Sigmoid colon (tissue), 7 donors: ENCODE data around the gene FAM3D. TPM values are rescaled to one million over a fixed set of nuclear protein-coding genes. Genes with fewer than 3 reads are reported as not detected.

Experiments
- DNase-seq: peaks from one replicate; pipeline ENCODE4 v3.0.0-alpha.2; 2019
- H3K27ac ChIP-seq, 4 donors: fragments of 200-600 bp; sonication (generic); one replicate each; pipeline ENCODE4 v1.5.1; 2016 to 2019; ENCODE audit warnings: mild to moderate bottlenecking in 1 of 4
- H3K27me3 ChIP-seq, 3 donors: fragments of 200-600 bp; sonication (generic); one replicate each; pipeline ENCODE4 v1.5.1; 2019; ENCODE audit warnings: mild to moderate bottlenecking in 1 of 3
- H3K36me3 ChIP-seq, 4 donors: fragments of 200-600 bp; sonication (generic); one replicate each; pipeline ENCODE4 v1.5.1; 2016 to 2019
- H3K4me1 ChIP-seq, 4 donors: fragments of 200-600 bp; sonication (generic); one replicate each; pipeline ENCODE4 v1.5.1; 2017 to 2019
- H3K4me3 ChIP-seq, 4 donors: fragments of 200-600 bp; sonication (generic); one replicate each; pipeline ENCODE4 v1.5.1; 2017 to 2019; ENCODE audit warnings: mild to moderate bottlenecking in 2 of 4, moderate library complexity in 1 of 4
- H3K9me3 ChIP-seq, 4 donors: fragments of 200-600 bp in 3 of 4; sonication (generic) in 3 of 4; one replicate each; pipeline versions ENCODE4 v1.5.1 to v1.6.1; 2013 to 2019
- EP300 ChIP-seq, 4 donors: sonication (generic); formaldehyde crosslinking; IDR thresholded peaks; one replicate each; pipeline ENCODE4 v1.6.1; 2017; ENCODE audit warnings: antibody characterized with exemption in 4 of 4
- POLR2A ChIP-seq, 2 donors: fragments of 450-650 bp; IDR thresholded peaks; one replicate each; pipeline ENCODE4 v1.6.1; 2016; ENCODE audit warnings: antibody characterized with exemption in 2 of 2, mild to moderate bottlenecking in 2 of 2, moderate library complexity in 2 of 2
- POLR2AphosphoS5 ChIP-seq, 4 donors: sonication (generic); formaldehyde crosslinking; IDR thresholded peaks; one replicate each; pipeline ENCODE4 v1.6.1; 2017; ENCODE audit warnings: antibody characterized with exemption in 4 of 4
- WGBS, 2 donors: extraction: QIAGEN DNeasy Blood & Tissue Kit; methylation state at CpG; one replicate each; pipeline ENCODE4 v1.1.7; 2013; 5-methylcytosine and 5-hydroxymethylcytosine counted together
- intact Hi-C: fragments of 100-400 bp; cut with DNase I; formaldehyde crosslinking; loops from one replicate; pipeline ENCODE4 v1.15.1; 2023
- polyA plus RNA-seq, 3 donors: library from polyadenylated mRNA; stranded (reverse); fragments of 200-250 nt; gene quantifications; one replicate each; pipeline ENCODE4 v1.2.3, GENCODE V29; 2013
- total RNA-seq, 4 donors: library from RNA; depleted of rRNA; stranded (reverse); fragments of >200 nt; gene quantifications; one replicate each; pipeline ENCODE4 v1.1.0, GENCODE V29; 2016
- TF ChIP-seq, protein P1 (sequence below), 4 experiments: fragments of 450-650 bp in 3 of 4; fragments of 200-600 bp in 1 of 4; IDR thresholded peaks; one replicate each; pipeline ENCODE4 v1.5.1; 2016 to 2019; ENCODE audit warnings: antibody characterized with exemption in 4 of 4, mild to moderate bottlenecking in 3 of 4, moderate library complexity in 2 of 4
- donor health status: healthy with polysubstance abuse.
- donor health status: Bipolar disorder and iron deficiency.
- donor health status: healthy.

FAM3D gene
- total and polyA plus RNA-seq, 7 donors, result 0.36 to 477 (median 215) TPM; not detected in 2

- no peak for DNase-seq
- Histone ChIP-seq H3K27me3 (no peaks in the 10 kb centered on the region), H3K4me1 (no peaks in the 10 kb centered on the region), H3K27ac (no peak overlapping the region), H3K4me3 (no peak overlapping the region), H3K36me3 (no peaks in the 10 kb centered on the region), H3K9me3 (peaks cover 0 to 6% (median 0%) of the 10 kb centered on the region in 4 donors)
- TF ChIP-seq, protein P1, sequence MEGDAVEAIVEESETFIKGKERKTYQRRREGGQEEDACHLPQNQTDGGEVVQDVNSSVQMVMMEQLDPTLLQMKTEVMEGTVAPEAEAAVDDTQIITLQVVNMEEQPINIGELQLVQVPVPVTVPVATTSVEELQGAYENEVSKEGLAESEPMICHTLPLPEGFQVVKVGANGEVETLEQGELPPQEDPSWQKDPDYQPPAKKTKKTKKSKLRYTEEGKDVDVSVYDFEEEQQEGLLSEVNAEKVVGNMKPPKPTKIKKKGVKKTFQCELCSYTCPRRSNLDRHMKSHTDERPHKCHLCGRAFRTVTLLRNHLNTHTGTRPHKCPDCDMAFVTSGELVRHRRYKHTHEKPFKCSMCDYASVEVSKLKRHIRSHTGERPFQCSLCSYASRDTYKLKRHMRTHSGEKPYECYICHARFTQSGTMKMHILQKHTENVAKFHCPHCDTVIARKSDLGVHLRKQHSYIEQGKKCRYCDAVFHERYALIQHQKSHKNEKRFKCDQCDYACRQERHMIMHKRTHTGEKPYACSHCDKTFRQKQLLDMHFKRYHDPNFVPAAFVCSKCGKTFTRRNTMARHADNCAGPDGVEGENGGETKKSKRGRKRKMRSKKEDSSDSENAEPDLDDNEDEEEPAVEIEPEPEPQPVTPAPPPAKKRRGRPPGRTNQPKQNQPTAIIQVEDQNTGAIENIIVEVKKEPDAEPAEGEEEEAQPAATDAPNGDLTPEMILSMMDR (IDR thresholded peaks at IDR 0.05), result no peak
- no peak for TF ChIP-seq POLR2AphosphoS5 (IDR thresholded peaks at IDR 0.05)
- no peak for TF ChIP-seq EP300 (IDR thresholded peaks at IDR 0.05)
- TF ChIP-seq POLR2A (IDR thresholded peaks at IDR 0.05), result no peak
- intact Hi-C loops, result no loop called here
- 87 to 94% methylated on average over 2 of the region's 2 CpGs for WGBS, 2 donors
These were observed 23.9 kb upstream of the FAM3D start for GRCh38 chr3:58690490-58690889.

GRCh38 chr3:58688574-58688973, 22.0 kb upstream of the FAM3D start:
- H3K36me3 ChIP-seq, result no peaks in the 10 kb centered on the region
- H3K27me3 ChIP-seq, result no peaks in the 10 kb centered on the region
- intact Hi-C loops, result no loop called here
- no peak overlapping the region for H3K27ac ChIP-seq
- no peaks in the 10 kb centered on the region for H3K4me1 ChIP-seq
- 36 to 74% methylated on average over 4 of the region's 4 CpGs for WGBS, 2 donors
- H3K4me3 ChIP-seq, result no peak overlapping the region
- DNase-seq, result no peak
- peaks cover 0 to 6% (median 0%) of the 10 kb centered on the region in 4 donors for H3K9me3 ChIP-seq
- no peak for TF ChIP-seq POLR2AphosphoS5 (IDR thresholded peaks at IDR 0.05)
- TF ChIP-seq POLR2A (IDR thresholded peaks at IDR 0.05), result no peak
- TF ChIP-seq, protein P1 (IDR thresholded peaks at IDR 0.05), result no peak

GRCh38 chr3:58686847-58687246, 20.3 kb upstream of the FAM3D start:
- H3K4me1 ChIP-seq, result no peaks in the 10 kb centered on the region
- no peak overlapping the region for H3K4me3 ChIP-seq
- TF ChIP-seq EP300 (IDR thresholded peaks at IDR 0.05), result no peak
- TF ChIP-seq POLR2A (IDR thresholded peaks at IDR 0.05), result no peak
- TF ChIP-seq, protein P1 (IDR thresholded peaks at IDR 0.05), result no peak
- no peak for TF ChIP-seq POLR2AphosphoS5 (IDR thresholded peaks at IDR 0.05)
- peaks cover 0 to 6% (median 0%) of the 10 kb centered on the region in 4 donors for H3K9me3 ChIP-seq
- no peak overlapping the region for H3K27ac ChIP-seq
- intact Hi-C loops, result no loop called here
- H3K36me3 ChIP-seq, result no peaks in the 10 kb centered on the region
- 91 to 94% methylated on average over 4 of the region's 4 CpGs for WGBS, 2 donors
- no peaks in the 10 kb centered on the region for H3K27me3 ChIP-seq
- no peak for DNase-seq

- TF ChIP-seq EP300 (IDR thresholded peaks at IDR 0.05) (no peak), POLR2AphosphoS5 (IDR thresholded peaks at IDR 0.05) (no peak), POLR2A (IDR thresholded peaks at IDR 0.05) (no peak)
- TF ChIP-seq, protein P1 (IDR thresholded peaks at IDR 0.05), result no peak
- Histone ChIP-seq H3K4me1 (no peaks in the 10 kb centered on the region), H3K27ac (no peak overlapping the region), H3K4me3 (no peak overlapping the region), H3K9me3 (peaks cover 0 to 4% (median 0%) of the 10 kb centered on the region in 4 donors), H3K27me3 (no peaks in the 10 kb centered on the region), H3K36me3 (no peaks in the 10 kb centered on the region)
- intact Hi-C loops, result no loop called here
- WGBS, 2 donors, result 87 to 88% methylated on average over 10 of the region's 10 CpGs
- no peak for DNase-seq
These were observed 19.1 kb upstream of the FAM3D start for GRCh38 chr3:58685641-58686040.

DNA sequence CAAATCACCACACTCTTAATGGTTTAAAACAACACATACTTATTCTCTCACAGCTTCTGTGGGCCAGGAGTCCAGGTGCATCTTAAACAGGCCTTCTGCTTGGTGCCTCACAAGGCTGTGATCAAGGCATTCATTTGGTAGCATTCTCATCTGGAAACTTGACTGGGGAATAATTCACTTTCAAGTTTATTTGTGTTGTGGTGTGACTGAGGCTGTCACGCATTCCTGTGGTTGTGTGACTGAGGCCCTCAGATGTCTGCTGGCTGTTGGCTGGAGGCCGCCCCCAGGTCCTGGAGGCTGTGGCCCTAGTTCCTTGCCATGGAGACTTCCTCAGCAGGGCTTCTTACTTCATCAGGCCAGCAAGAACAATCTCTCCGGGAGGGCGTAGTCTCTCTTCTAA, 16.9 kb upstream of the FAM3D start:
- Histone ChIP-seq H3K27ac (no peak overlapping the region), H3K4me3 (no peak overlapping the region), H3K36me3 (no peaks in the 10 kb centered on the region), H3K27me3 (peaks cover 0 to 7% (median 0%) of the 10 kb centered on the region in 3 donors), H3K9me3 (no peaks in the 10 kb centered on the region), H3K4me1 (no peaks in the 10 kb centered on the region)
- TF ChIP-seq POLR2AphosphoS5 (IDR thresholded peaks at IDR 0.05), result no peak
- no peak for TF ChIP-seq POLR2A (IDR thresholded peaks at IDR 0.05)
- TF ChIP-seq, protein P1 (IDR thresholded peaks at IDR 0.05), result no peak
- no peak for TF ChIP-seq EP300 (IDR thresholded peaks at IDR 0.05)
- WGBS, 2 donors, result 79 to 91% methylated on average over 4 of the region's 4 CpGs
- intact Hi-C loops, result no loop called here
- no peak for DNase-seq
